ENCODE results near the gene VSIG1. TPM values are rescaled to one million over a fixed set of nuclear protein-coding genes. Genes with fewer than 3 reads are reported as not detected.

Gene VSIG1
- not detected in 2 replicates for total RNA-seq (2014; rRNA removed; shearing (Covaris generic))
- polyA plus RNA-seq (2015; cell fraction: cytosol; rRNA removed) = not detected in 2 replicates
- not detected in 2 replicates for polyA plus RNA-seq (2015; cell fraction: nucleus; rRNA removed)

DNA sequence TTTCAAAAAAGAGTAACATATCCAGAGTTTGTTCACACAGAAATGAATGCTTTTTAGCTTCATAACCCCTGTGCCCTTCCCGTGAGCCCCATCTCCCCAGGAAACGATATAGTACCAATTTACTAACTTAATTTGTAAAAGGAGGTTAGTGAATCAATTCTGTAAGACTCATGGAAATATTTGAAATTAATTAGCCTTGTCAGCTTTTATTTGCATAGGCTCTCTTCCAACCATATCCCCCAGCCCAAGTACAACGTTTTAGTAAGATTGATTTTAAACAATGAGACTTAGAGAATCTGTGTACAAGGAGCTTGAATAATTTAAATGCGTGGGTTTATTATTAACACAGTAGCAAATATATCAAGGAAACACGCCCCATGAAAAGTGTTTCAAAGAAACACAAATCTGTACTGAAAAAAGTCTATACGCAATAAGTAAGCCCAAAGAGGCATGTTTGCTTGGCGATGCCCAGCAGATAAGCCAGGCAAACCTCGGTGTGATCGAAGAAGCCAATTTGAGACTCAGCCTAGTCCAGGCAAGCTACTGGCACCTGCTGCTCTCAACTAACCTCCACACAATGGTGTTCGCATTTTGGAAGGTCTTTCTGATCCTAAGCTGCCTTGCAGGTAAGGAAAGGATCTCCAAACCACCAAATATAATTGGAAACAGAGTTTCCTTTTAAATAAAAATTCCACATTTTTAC lies at the start of gene VSIG1:
TSS of gene VSIG1 (plus strand) at position 512 of the 703 bp plus-strand sequence. CDS start at position 578, 66 bp downstream.
- no peak for DNase-seq (ENCODE audit: low read depth)

DNA sequence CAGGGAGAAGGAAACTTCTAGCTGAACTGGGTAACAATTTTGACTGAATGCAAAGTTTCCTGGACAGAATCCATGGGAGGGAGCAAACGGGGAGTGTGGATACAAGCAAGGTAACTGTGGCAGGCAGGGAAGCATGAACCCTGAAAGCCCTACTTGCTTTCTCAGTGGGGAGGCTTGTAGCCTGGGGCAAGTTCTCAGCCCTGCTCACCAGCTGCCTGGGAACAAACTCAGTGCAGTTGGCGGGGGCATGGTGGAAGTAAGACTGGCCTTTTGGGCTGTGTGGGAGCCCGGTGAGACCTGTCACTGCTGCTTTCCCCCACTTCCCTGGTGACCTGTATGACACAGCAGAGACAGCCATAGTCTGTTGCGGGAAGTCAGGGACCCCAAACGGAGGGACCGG lies 48.7 kb upstream of the VSIG1 start:
- no peak for DNase-seq (ENCODE audit: low read depth)

GRCh38 chrX:108000751-108001150 lies 44.1 kb upstream of the VSIG1 start:
- no peak for DNase-seq (ENCODE audit: low read depth)

DNA sequence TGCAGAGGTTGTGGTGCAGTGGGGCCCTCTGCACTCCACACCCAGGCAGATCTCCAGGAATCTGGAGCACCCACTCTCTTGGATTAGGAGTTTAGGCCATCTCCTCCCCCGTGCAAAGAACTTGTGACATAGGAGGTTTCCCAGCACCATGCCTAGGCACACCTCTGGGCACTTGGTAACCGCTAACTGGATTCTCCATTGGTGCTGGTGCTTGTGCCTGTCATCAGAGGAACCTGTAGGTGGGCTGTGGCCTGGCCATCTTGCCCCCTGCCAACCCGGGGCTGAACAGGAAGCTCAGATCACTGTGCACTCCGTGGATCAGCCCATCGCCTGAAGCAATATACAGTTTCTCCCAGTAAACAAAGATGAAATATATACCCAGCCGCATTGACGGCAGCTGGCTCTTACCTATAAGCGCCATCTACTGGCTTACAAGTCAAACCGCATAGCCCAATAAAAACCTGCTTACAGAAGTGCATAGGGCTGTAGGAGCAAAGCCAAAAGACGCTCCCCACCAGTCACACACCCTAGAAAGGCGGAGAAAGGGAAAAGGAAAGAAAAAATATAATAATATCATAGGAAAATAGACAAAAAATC lies 43.5 kb upstream of the VSIG1 start:
- DNase-seq (ENCODE audit: low read depth) = peak; percentile 43

DNA sequence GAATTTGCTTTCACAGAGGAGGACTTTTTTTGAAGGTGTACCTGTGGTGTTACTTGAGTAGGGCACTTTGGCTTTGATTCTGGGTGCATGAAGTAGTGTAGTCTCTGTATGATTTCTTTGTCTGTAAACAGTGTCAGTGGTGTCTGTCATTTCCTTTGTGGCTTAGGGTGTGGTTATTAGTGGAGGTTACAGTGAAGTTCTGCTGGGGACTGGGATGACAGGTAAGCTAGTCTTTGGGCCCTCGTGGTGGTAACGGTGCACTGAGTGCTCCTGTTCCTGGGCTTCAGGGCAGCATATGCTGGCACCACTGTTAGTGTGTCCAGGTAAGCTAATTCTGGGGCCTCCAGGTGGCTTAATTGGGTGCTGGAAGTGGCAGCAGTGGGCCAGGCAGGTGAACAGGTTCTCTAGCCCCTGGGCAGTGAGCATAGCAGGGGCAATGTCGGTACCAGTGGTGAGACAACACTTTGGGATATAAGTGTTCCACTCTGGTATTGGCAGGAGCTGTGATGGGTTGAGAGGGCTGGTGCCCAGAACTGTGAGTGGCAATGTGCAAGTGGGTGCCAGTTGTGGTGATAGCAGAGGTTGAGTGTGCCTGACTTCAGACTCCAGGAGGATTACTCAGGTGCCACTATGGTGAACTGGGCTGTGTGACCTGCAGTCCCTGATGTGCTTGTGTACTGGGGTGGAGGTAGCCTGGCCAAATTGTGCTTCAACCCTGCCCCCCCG lies 26.0 kb upstream of the VSIG1 start:
- no peak for DNase-seq (ENCODE audit: low read depth)

GRCh38 chrX:108019382-108019875 lies 25.4 kb upstream of the VSIG1 start:
- no peak for DNase-seq (ENCODE audit: low read depth)

DNA sequence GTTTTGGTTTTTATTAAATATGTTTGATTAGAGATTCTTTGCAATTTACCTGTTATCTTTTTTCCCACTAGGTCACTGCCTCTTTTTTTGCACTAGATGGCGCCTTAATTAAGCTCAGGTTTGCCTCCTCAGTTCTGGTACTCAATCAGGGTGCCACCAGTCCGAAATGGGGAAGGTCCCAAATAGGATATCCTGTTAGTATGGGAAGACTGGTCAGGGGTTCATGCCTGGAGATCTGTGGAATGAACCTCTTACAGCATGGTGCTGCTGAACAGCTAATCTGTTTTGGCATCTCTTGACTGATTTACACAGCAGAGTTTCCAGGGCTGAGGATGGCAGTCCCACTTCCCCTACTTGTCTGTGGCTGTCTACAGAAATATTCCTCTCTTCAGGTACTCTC lies 24.2 kb upstream of the VSIG1 start:
- peak; percentile 4 for DNase-seq (ENCODE audit: low read depth)

GRCh38 chrX:108022491-108023089 lies 22.3 kb upstream of the VSIG1 start:
- peak; percentile 8 for DNase-seq (ENCODE audit: low read depth)

- no peak for DNase-seq (ENCODE audit: low read depth)
Observed at GRCh38 chrX:108025376-108025775, 19.5 kb upstream of the VSIG1 start.

- no peak for DNase-seq (ENCODE audit: low read depth)
Observed at GRCh38 chrX:108025954-108026600, 18.8 kb upstream of the VSIG1 start.

DNA sequence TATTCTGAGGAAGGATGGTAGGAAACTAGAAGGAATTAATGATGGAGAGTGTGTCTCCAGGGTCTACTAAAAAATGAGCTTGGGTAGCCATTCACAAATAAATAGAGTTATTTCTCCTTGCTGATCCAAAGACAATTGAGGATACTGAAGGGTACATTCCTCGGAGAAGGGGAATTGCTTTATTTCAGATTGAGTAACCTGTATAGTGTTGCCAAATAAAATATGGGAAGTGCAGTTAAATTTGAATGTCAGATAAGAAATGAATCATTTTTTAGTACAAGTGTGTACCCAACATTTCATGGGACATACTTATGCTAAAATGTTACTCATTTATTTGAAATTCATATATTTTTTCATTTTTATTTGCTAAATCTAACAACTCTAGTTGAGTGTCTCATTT lies 16.0 kb upstream of the VSIG1 start:
- no peak for DNase-seq (ENCODE audit: low read depth)

GRCh38 chrX:108029928-108030711 lies 14.7 kb upstream of the VSIG1 start:
- DNase-seq (ENCODE audit: low read depth) = no peak

GRCh38 chrX:108032944-108033343 lies 11.9 kb upstream of the VSIG1 start:
- no peak for DNase-seq (ENCODE audit: low read depth)

DNA sequence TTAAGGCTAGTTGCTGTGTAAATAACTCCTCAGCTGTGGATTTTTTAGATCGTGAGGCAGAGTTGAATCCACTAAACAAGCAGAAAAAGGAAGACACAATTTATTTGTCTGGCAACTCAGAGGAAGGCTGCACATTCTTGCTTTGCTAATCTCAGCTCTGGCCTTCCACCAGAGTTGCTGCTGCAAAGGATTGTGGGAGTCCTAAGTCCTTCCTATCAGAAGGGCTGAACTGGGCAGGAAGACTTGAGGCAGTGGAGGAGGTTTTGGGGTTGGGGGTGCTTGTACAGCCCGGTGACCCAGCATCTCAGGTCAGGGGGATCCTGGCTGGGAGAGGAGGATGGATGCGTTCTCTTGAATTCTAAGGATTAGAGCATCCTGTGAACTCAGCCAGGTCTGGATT lies 11.0 kb upstream of the VSIG1 start:
- no peak for DNase-seq (ENCODE audit: low read depth)

DNA sequence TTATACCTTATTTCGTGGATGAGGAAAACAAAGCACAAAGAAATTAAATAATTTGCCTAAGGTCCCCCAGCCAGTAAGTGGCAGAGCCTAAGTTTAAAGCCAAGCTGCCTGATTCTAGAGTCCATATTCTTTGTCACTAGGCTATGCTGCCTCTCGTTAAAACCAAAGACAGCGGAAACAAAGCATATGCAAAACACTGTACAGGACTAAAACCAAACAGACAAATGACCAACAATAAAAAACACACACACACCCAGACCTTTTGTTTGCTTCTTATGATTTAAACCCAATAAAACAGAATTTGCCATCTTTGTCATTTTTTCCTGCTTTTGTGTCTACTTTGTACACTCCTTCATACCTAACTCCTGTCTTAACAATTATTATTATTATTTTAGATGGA lies 10.1 kb upstream of the VSIG1 start:
- no peak for DNase-seq (ENCODE audit: low read depth)

DNA sequence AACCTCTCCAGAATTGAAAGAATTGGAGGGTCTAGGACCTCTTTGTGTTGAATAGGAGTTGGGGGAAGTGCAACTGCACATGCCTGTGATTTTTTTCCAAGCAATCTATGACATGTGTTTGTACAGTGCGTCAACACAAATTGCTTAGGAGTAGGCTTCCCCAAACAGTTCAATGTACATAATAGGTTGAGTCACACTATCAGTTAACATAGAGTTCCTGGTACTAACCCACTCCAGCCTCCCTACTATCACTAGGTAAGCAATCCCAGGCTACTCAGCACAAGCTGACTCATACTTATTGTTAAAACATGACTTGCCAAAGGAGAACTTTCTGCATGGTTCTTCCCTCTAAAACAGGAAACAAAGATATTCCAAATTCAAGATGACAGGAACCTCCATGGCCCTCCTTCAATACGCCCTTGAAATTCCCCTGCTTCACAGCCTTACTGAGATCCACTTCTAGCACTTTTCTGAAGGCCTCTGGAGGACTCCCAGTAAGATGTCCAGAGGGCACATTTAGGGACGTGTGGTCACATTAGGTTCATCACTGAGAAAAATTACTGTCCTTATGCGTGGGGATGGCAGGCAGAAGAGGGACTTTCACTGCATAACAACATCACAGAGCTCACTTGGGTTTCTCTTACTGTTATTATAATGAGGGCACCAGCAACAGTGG lies 8.4 kb upstream of the VSIG1 start:
- DNase-seq (ENCODE audit: low read depth) = peak; percentile 90

DNA sequence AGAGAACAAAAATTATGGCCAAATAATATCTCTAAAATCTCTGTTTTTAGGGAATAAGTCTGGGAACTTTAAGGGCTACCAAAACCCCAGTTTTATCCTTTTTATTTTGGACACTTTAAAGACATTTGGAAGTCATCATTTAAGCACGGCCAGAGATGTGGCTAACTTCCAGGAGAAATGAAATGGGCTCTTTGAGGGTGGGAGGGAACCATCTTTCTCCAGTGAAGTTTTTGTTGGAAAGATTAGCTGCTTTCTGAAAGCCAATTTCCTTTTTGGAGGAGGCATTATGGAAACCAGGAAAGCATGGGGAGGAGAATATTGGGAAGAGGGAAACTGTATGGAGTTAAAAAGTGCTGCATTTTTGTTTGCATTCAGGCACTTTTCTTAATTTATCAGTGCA lies 4.8 kb downstream of the VSIG1 start:
- DNase-seq (ENCODE audit: low read depth) = no peak

GRCh38 chrX:108053218-108053617 lies 8.4 kb downstream of the VSIG1 start:
- no peak for DNase-seq (ENCODE audit: low read depth)

DNA sequence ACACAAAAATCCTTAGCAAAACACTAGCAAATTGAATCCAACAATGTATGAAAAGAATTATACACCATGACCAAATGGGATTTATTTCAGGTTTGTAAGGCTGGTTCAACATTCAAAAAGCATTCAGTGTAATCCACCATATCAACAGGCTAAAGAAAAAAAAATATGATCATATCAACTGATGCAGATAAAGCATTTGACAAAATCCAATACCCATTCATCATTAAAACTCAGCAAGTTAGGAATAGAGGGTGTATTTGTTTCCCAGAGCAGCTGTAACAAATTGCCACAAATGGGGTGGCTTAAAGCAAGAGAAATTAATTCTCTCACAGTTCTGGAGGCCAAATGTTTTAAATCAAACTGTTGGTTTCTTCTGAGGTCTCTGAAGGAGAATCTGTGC lies 10.7 kb downstream of the VSIG1 start:
- no peak for DNase-seq (ENCODE audit: low read depth)

- DNase-seq (ENCODE audit: low read depth) = no peak
Observed at GRCh38 chrX:108059801-108060200, 14.9 kb downstream of the VSIG1 start.

Measured in HT1080 (cell line).